GM20000 (cell line): ENCODE data around the gene ERVH48-1.
"Not testable (repeated sequence)": the region's sequence is repeated elsewhere in the genome, so short reads cannot be mapped to it uniquely, and the experiment has no call there.

ENCODE experiments used
- DNase-seq: peaks from one replicate; pipeline ENCODE4 v3.0.0; 2012; ENCODE audit warnings: low spot score
- TF ChIP-seq, protein P1 (sequence below): IDR thresholded peaks from 2 replicates; pipeline ENCODE4 v1.5.1; 2012; ENCODE audit warnings: mild to moderate bottlenecking, control low read depth; ENCODE audit errors: extremely low read depth, missing control alignments

The ERVH48-1 gene

DNA sequence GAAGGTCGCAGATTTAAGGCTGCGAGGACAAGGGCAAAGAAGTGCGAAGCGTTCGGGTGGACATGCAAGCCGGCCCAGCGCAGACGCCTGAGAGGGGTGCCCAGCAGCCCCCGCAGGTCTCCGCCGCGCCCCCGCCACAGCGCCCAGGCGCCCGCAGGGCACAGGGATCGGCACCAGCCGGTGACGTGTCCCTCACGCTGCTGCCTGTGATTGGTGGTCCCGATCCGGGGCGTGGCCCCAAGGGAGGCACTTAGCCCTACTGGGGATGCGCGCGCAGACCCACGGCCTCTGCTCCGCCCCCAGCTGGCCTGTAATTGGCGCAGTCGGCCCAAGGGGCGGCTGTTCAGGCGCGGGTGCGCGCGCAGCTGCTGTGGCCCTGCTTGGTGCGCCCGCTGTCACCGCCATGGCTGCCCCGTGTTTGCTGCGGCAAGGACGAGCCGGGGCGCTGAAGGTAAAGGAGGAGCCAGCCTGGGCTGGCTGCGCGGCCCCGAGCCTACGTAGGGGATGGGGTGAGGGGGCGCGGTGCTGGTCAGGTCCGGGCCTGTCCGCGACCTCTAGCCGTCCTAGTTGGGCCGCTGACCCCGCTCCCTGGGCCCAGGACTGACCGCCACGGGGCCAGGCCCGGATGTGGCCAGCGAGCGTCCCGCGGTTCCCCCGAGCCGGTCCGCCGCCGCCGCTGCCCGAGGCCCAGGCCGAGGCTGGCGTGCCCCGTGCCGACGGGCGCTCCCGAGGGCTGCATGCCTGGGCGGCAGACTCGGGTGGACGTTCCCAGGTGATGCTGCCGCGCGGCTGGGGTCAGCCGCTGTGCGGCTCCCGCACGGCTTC is 32.3 kb downstream of the ERVH48-1 start, which contains the start of gene NDUFV3:
Gene NDUFV3, plus strand, starts transcription at position 379 of the 825 bp plus-strand sequence. Its CDS starts 25 bp downstream, at position 404.
- peak; percentile 99 for DNase-seq
- TF ChIP-seq, protein P1, sequence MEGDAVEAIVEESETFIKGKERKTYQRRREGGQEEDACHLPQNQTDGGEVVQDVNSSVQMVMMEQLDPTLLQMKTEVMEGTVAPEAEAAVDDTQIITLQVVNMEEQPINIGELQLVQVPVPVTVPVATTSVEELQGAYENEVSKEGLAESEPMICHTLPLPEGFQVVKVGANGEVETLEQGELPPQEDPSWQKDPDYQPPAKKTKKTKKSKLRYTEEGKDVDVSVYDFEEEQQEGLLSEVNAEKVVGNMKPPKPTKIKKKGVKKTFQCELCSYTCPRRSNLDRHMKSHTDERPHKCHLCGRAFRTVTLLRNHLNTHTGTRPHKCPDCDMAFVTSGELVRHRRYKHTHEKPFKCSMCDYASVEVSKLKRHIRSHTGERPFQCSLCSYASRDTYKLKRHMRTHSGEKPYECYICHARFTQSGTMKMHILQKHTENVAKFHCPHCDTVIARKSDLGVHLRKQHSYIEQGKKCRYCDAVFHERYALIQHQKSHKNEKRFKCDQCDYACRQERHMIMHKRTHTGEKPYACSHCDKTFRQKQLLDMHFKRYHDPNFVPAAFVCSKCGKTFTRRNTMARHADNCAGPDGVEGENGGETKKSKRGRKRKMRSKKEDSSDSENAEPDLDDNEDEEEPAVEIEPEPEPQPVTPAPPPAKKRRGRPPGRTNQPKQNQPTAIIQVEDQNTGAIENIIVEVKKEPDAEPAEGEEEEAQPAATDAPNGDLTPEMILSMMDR: no peak

DNA sequence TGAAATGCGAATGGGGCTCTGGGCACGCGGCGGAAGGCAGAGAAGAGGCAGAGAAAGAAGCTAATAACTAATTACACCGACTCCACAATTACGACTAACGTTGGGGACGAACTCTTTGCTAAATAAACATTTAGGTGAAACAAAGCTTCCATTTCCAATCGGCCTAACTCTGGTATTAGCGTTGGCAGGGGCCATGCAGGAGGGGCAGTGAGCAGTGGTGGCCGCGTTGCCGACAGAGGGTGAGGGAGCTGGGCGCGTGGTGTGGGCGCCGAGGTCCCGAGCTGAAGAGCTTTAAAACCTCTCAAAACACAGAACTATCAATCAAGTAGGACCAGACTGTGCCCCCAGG is 32.9 kb downstream of the ERVH48-1 start:
- TF ChIP-seq, protein P1: no peak
- no peak for DNase-seq

DNA sequence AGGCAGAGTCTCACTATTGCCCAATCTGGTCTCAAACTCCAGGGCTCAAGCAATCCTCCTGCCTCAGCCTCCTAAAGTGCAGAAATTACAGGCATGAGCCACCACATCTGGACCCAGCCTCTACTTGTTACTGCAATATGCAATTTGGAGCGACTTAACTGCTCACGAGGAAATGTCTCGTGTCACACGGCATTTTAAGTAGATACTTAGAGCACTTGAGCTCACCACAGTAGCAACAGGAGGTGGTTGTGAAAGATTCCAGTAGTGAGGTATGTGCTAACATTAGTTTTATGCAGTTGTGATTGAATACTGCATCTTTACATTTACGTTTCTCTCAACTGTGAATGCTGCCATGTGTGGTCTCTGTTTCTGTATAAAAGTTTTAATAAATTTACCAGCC is 38.1 kb downstream of the ERVH48-1 start:
- TF ChIP-seq, protein P1: no peak
- DNase-seq: no peak

DNA sequence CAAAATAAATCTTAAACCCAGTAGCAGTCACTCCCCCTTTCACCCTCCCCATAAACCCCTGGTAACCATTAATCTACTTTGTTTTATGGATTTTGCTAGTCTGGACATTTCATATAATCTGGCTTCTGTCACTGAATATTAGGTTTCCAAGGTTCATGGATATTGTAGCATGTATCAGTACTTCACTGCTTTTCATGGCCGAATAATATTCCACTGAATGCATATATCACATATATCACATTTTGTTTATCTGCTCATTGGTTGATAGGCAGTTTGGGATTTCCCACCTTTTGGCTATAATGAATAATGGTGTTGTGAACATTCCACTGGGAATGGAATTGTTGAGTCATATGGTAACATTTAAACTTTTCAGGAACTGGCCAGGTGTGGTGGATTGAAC is 41.5 kb downstream of the ERVH48-1 start:
- TF ChIP-seq, protein P1: no peak
- no peak for DNase-seq

DNA sequence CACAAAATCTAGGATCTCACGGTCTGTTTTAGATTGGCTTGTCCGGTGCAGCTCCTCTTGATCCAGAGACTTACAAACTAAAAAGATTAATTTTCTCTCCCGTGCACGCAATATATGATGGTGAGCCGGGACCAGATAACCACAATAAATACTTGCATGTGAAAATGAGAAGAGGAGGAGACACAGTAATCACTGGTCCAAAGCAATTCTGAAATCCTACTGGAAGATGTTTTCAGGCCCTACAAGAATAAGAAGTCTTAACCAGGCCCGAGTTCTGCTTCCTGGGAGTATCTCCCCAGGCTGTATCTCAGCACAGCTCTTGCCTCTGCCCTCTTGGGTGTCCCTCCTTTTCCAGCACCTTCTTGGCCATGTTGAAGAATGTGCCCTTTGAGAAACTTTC is 45.1 kb downstream of the ERVH48-1 start:
- TF ChIP-seq, protein P1: no peak

DNA sequence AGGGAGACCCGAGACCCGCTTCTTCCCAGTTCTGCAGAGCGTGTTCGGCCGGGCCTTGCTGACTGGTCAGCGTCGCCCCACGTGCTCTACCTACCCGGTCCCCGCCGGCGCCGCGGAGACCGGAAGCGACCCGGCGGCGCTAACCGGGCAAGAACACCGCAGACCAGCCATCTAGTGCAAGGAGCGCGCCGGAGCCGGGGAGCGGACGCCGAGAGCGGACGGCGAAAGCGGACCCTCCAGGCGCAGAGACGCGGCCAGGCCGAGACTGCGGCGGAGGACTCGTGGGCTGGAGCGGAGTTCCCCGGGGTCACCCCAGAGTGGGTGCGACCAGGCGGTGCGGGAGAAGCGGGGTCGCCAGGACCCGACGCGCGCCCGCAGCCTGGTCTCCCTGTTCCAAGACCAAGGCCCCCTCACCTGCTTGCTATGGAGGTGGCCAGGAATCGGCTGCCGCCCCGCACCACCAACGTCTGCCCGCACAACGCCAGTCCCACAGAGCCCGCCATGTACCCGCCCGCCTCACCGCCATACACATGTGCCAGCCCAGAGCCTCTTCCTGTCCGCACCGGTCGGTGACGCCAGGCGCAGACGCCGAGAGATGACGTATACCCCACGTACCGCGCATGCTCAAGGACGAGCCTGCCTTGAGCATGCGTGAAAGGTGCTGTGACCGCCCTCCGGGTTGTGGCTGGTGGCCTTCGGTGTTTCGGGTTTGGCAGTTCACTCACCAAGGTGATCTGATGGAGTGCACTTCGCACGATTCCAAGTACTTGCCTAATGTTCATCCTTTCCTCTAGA is 46.2 kb downstream of the ERVH48-1 start, which contains the start of gene WDR4:
Gene WDR4, minus strand, starts transcription at position 547 of the 795 bp plus-strand sequence. Its CDS starts 44 bp downstream, at position 503.
- TF ChIP-seq, protein P1: no peak
- peak; percentile 99 for DNase-seq

More for the DNA sequence above, 45.1 kb downstream of the ERVH48-1 start:
- DNase-seq: no peak

DNA sequence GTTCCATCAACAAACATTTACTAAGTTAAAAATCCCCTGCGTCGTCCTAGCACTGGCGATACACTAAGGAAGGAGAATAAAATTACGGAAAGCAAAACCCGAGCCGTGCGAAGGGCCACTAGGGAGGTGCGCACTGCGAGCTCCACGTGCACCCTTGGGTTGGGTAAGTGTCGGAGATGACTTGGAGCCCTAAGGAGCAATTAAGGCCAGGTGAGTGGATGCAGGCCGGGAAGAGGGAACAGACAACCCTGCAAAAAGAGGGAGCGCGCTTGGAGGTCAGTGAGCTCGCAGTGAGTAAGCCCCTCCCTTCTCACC is 46.8 kb downstream of the ERVH48-1 start:
- DNase-seq: no peak
- TF ChIP-seq, protein P1: no peak

DNA sequence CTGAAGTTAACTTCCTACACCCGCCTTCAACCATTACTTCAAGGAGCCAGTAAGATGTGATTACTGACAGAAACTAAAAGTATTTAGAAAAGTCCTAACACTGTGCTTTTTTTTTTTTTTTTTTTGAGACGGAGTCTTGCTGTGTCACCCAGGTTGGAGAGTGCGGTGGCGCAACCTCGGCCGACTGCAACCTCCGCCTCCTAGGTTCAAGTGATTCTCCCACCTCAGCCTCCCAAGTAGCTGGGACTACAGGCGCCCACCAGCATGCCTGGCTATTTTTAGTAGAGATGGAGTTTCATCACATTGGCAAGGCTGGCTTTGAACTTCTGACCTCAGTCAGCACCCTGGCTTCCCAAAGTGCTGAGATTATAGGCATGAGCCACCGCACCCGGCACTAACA is 49.6 kb downstream of the ERVH48-1 start:
- not testable (repeated sequence) for DNase-seq
